ENCODE data around the gene ASTN1. TPM values are rescaled to one million over a fixed set of nuclear protein-coding genes. Genes with fewer than 3 reads are reported as not detected.
"Not testable (repeated sequence)": the region's sequence is repeated elsewhere in the genome, so short reads cannot be mapped to it uniquely, and the experiment has no call there.

The ASTN1 gene
- polyA plus RNA-seq, 4 donors, result 1.7 to 2.0 (median 1.8) TPM

GRCh38 chr1:177116941-177117340, 47.6 kb downstream of the ASTN1 start:
- no peak for DNase-seq (ENCODE audit: low read depth in 4 of 4, low spot score in 3 of 4)

DNA sequence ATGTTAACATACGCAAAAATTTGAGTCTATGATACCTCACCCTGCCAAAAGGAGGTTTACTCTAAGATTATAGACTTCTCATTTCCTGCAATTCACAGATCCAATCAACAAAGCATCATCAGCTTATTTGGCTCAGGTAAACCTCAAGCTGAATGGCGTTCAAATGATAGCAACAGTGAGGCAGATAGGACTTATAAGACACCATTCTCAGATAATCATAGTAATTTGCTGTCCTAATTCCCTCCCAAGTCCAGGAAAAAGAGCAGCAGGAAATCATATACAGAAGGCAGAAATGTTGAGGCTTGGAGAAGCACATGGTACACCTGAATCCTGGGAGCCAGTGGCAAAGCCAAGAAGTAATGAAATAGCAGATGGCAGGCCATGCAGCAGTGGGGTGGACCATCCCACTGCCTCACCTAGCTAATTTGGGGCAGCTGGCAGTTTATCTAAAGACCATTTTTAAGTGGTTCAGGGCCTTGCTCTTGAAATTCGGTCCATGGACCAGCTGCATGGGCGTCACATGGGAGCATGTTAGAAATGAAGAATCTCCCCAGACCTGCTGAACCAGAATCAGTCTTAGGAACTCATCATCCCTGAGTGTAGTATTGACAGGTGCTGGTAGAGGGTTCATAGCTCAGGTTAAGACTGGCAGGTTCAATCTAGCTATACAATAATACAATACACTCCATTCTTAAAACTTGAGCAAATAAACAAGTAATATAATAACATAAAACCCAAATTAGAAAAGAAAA, 57.7 kb downstream of the ASTN1 start:
- DNase-seq (ENCODE audit: low read depth in 4 of 4, low spot score in 3 of 4), result no peak

GRCh38 chr1:177106196-177106595, 58.3 kb downstream of the ASTN1 start:
- DNase-seq (ENCODE audit: low read depth in 4 of 4, low spot score in 3 of 4), result no peak

GRCh38 chr1:177103005-177103852, 61.3 kb downstream of the ASTN1 start:
- DNase-seq (ENCODE audit: low read depth in 4 of 4, low spot score in 3 of 4), result no peak

DNA sequence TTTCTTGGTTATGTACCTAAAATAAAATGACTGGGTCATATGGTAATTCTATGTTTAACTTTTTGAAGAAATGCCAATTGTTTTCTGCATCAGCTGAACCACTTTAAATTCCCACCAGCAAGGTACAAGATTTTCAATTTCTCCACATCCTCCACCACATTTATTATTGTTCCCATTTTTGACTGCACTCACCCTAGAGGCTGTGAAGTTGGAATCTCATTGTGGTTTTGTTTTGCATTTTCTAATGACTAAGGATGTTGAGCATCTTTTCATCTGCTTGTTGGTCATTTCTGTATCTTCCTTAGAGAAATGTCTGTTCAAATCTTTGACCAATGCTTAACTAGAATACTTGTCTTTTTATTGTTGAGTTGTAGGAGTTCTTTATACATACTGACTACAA, 72.5 kb downstream of the ASTN1 start:
- no peak for DNase-seq (ENCODE audit: low read depth in 4 of 4, low spot score in 3 of 4)

DNA sequence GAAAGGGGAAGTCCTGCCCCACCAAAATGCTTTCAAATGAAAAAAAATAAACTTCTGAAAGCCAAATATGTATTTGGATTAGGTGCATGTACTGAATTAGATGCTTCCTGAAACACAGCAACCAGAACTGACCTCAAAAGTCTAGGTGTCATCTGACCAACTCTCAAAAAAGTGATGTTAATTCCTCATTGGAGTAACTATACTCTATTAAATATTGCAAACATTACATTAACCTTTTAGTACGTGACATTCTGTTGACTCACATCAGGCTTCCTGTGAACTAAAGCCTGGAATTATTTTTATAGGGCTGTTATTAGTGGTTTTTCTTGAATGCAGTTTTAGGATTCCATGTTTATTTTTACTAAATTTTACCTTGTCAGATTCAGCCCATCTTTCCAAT, 73.5 kb downstream of the ASTN1 start:
- DNase-seq (ENCODE audit: low read depth in 4 of 4, low spot score in 3 of 4), result no peak

- DNase-seq (ENCODE audit: low read depth in 4 of 4, low spot score in 3 of 4), result no peak
These were observed 75.5 kb downstream of the ASTN1 start for GRCh38 chr1:177088966-177089365.

GRCh38 chr1:177082855-177083693, 81.4 kb downstream of the ASTN1 start:
- DNase-seq (ENCODE audit: low read depth in 4 of 4, low spot score in 3 of 4), result no peak

DNA sequence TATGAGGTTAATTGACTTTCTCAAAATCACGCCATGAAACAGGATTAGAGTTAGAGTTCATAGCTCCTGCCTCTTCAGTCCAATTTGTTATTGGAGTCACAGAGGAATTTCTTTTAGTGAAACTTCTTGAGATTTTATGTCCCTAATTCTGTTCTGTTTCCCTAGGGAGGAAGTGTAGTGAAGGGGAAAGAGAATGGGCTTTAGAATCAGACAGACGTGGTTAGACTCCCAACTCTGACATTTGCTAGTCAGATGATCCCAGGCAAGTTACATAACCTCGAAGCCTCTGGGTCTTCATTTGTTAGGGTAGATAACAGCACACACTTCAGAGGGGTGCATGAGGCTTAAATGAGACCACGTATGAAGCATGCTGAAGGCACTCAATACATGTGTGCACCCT, 83.9 kb downstream of the ASTN1 start:
- DNase-seq (ENCODE audit: low read depth in 4 of 4, low spot score in 3 of 4), result no peak

DNA sequence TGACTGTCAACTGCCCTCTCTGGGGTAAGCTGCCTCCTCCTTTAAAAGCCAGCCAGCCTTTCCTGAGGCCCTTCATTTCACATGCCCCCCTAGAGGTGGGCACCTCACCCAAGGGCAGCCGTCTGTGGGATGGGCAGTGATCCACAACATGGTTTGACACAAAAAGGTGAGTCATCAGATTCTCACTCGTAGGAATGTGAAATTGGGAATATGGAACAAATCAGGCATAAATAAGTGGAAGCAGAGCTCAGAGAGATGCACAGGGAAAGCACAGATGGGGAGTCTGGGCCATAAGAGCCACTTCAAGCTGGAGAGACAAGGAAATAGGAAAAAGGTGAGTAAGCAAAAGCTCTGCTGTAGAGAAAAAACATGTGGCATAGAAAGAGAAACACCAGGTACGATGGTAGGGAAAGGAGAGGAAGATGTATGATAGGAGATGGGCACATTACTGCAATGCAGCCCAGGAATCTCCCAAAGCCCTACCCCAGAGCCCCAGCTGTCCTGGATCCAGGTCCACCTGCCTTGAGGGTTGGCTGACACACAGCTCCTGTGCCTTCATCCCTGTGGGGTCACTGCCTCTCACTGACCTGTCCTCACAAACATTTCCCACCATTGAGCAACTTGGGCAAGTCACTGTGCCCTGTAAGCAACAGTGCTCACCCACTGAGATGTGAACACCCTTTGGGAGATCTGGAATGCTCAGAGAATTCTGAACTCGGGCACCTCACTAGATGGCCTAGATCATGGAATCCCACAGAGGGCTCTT, 86.6 kb downstream of the ASTN1 start:
- no peak for DNase-seq (ENCODE audit: low read depth in 4 of 4, low spot score in 3 of 4)

DNA sequence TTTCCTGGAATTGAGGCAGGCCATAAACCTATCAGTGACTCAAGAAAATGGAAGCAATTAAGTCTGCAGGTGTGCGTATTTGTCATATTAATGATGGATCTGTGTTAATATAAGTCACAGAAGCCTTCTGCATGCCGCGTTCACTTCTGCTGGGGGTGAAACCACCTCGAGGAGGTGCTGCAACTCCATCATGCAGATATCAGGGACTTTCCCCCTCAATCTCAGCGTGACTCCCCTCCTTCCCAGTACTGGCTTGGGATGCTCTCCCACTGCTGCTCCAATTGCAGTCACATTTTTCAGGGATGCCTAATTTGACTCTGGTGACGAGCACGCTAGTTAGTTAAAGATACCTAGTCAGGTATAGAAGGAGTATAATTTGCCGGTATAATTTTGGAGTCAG, 87.5 kb downstream of the ASTN1 start:
- no peak for DNase-seq (ENCODE audit: low read depth in 4 of 4, low spot score in 3 of 4)

DNA sequence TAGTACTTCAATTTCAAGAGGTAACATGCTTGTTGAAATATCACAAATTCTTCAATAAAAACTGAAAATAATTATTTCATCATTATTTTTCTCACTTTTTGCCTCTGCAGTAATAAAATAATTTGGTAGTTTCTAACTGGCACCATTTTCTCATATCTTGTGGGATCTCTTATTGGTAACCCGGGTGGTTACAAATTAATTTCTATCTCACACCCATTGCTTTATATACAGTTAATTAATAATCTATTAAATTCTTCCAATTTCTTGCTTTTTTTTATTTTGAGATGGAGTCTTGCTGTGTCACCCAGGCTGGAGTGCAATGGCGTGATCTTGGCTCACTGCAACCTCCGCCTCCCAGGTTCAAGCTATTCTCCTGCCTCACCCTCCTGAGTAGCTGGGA, 89.7 kb downstream of the ASTN1 start:
- DNase-seq (ENCODE audit: low read depth in 4 of 4, low spot score in 3 of 4), result not testable (repeated sequence)

DNA sequence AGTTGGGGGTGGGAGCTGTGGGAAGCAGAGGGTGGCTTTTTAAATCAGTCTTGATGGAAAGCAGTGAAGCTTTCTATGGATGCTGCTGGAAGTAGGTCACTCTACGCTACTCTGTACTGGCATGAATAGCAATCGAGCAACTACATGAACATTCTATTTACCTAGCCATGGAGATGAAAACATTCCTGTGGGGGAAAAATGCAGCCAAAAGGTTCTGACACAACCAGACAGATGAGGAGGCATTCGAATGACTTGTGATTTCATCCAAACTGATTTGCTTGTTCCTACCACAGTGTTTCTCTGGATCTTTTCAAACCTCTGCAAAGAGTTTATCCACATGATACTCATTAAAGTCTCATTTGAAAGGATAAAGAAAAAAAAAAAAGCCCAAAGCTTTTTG, 95.0 kb downstream of the ASTN1 start:
- DNase-seq (ENCODE audit: low read depth in 4 of 4, low spot score in 3 of 4), result no peak

DNA sequence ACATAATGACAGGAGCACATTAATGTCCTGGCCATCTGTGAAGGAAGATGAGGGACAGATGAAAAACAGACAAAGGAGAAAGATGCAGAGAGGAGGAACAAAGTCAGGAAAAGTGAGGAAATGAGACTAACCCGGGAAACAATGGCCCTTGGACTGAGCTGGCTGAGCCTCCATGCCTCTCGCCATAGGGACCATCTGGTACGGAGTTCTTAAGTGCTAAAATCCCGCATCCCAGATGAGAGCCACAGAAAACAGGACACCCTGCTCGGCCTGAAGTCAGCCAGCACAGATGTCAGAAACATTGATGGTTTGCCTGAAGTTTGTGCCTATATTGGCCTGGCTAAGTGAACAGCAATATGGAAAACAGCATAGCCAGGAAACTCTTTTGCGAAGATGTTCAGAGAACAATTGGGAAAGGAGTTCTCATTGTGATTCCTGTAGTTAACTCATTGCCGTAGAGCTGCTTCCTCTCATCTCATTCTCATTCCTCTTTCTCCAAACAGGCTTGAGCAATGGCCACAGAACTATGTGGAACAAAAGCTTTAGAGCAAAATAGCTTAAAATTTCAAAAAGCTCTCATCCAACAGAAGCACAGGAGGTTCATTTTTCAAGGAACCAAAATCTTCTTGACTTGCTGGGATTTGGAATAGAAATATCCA, 96.6 kb downstream of the ASTN1 start:
- no peak for DNase-seq (ENCODE audit: low read depth in 4 of 4, low spot score in 3 of 4)

DNA sequence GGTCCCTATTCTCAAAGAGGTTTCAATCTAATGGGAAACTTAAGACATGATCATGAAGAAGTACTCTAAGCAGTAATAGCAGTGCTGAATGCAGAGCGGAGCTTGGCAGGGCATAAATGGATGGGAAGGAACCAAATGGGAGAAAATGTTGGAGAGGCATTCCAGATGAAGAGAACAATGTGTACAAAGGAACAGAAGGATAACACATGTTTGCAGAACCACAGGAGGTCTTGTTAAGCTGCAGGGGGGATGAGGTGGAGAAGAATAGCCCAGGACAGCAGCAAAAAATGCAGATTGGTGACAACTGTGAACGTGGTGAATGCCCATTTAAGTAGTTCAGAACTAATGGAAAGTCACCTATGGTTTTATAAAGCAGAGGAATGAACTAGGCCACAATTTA, 99.1 kb downstream of the ASTN1 start:
- no peak for DNase-seq (ENCODE audit: low read depth in 4 of 4, low spot score in 3 of 4)

DNA sequence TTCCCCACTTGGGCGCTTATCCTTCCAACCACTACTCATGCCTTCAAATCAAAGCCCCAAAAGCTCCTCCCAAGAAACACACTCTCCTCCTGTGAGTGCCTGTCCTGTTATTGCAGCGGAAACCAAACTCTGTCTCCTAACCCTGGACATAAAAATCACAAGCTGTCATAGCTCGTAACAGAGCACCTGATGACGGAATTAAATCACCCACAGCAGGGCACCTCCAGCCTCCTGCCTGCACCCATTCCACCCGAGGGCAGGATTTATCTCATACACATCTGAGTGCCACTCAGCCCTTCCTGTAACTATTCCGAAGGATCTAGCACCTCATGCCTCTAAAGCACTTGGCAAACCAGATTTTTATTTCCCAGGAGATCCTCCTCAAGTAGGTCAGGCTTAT, 100.9 kb downstream of the ASTN1 start:
- DNase-seq (ENCODE audit: low read depth in 4 of 4, low spot score in 3 of 4), result no peak

- DNase-seq (ENCODE audit: low read depth in 4 of 4, low spot score in 3 of 4), result no peak
These were observed 110.0 kb downstream of the ASTN1 start for GRCh38 chr1:177054542-177054941.

DNA sequence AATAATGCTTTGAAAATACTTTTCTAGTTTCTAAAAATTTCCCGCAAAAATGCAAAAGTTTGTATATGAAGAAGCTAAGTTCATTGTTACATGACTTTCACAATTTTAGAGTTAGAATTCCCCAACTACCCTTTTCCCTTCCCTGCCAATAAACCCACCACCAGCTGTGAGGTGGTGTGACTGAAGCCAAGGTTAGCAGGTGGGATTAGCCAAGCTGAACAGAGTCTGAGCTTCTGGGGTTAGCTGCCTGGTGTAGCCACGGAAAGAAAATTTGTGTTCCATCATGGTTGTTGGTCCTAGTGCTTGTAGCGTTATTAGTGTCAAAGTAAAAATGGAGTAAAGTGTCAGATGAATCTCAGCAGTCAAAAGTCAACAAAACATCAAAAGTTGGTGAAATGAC, 110.9 kb downstream of the ASTN1 start:
- no peak for DNase-seq (ENCODE audit: low read depth in 4 of 4, low spot score in 3 of 4)

DNA sequence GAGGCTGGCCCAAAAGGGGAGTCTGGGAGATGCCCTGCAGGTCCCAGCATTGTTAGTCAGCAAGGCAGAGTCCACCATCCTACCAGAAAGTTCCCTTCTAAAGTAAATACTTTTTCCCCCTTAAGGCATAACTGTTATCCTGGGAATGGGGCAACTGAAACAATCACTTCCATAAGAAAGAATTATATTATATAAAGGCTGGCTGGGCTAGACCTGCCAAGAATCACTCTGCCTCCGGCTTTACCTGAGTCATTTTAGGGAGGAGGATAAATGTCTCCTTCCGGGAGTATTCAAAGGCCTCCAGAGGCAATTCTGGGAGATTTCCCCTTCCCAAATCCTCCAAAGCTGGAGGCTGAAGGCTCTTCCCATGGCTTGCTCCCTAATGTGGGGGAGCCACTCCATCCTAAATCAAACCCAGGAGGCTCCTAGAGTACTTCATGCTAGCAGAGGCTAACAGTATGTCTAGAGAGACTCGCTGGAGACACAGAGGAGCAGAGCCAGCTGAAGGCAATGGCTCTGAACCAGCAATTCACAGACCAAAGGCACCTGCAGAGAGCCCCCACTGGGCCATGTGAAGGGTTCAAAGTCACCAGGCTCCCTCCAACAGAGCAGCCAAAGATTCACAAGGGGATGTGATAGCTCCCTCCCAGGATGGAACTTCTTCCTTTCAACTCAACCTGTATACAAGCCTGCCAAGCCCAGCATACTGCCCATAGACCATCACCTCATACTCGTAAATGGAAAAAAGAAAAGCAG, 116.0 kb downstream of the ASTN1 start:
- no peak for DNase-seq (ENCODE audit: low read depth in 4 of 4, low spot score in 3 of 4)

Data from right renal pelvis (tissue), 4 donors.